Right lobe of liver (tissue), 6 donors: ENCODE results near the gene RHOH. TPM values are rescaled to one million over a fixed set of nuclear protein-coding genes. Genes with fewer than 3 reads are reported as not detected.

Experiments used
- ATAC-seq, 4 donors: fragments of 200-7000 bp; cut with Tn5 transposase; one replicate each; pipeline ENCODE4 v1.9.1; 2020; ENCODE audit warnings: mild to moderate bottlenecking in 4 of 4, moderate library complexity in 4 of 4
- DNase-seq, 3 donors: peaks; one replicate each; pipeline ENCODE4 v3.0.0-alpha.2; 2020
- H3K27ac ChIP-seq, 3 donors: fragments of 200-600 bp; one replicate each; pipeline ENCODE4 v1.8.0; 2022
- H3K27me3 ChIP-seq, 2 donors: fragments of 200-600 bp; one replicate each; pipeline ENCODE4 v1.8.0; 2022
- H3K36me3 ChIP-seq, 4 donors: fragments of 200-600 bp; sonication (generic) in 1 of 4; one replicate each; pipeline versions ENCODE4 v1.5.1 to v1.8.0; 2017 to 2022; ENCODE audit warnings: control low read depth in 1 of 4
- H3K4me1 ChIP-seq, 4 donors: fragments of 200-600 bp; sonication (generic) in 1 of 4; one replicate each; pipeline versions ENCODE4 v1.5.1 to v1.8.0; 2017 to 2022; ENCODE audit warnings: control low read depth in 1 of 4
- H3K4me3 ChIP-seq, 3 donors: fragments of 200-600 bp; one replicate each; pipeline ENCODE4 v1.8.0; 2022
- H3K9me3 ChIP-seq, 4 donors: fragments of 200-600 bp; sonication (generic) in 1 of 4; one replicate each; pipeline versions ENCODE4 v1.5.1 to v1.8.0; 2017 to 2022; ENCODE audit warnings: control low read depth in 1 of 4
- POLR2A ChIP-seq: fragments of 450-650 bp; IDR thresholded peaks from one replicate; pipeline ENCODE4 v1.6.1; 2017; ENCODE audit warnings: antibody characterized with exemption, mild to moderate bottlenecking
- WGBS: methylation state at CpG from one replicate; pipeline ENCODE4 v1.1.6; 2018; ENCODE audit warnings: low coverage, low lambda C conversion rate; ENCODE audit not compliant: insufficient coverage; ENCODE audit errors: missing lambda C conversion rate; 5-methylcytosine and 5-hydroxymethylcytosine counted together
- intact Hi-C, 2 donors: fragments of 100-400 bp; cut with DNase I; formaldehyde crosslinking; loops; one replicate each; pipeline versions ENCODE4 v1.11.2 to v1.14.1; 2022
- total RNA-seq, 6 experiments: library from RNA; depleted of rRNA in 2 of 6; stranded (reverse); fragments of >200 nt in 2 of 6; fragmentation: NEBNext Ultra II Directional in 3 of 6; extraction: Animal tissue kit (Norgen Biotek cat#: 25700) in 3 of 6; gene quantifications; one replicate each; pipeline versions ENCODE4 v1.1.0 to v1.2.4, GENCODE V29; 2016 to 2023
- TF ChIP-seq, protein P1 (sequence below), 4 donors: fragments of 200-600 bp in 3 of 4; fragments of 450-650 bp in 1 of 4; IDR thresholded peaks; one replicate each; pipeline versions ENCODE4 v1.5.1 to v1.8.0; 2016 to 2022; ENCODE audit warnings: antibody characterized with exemption in 4 of 4, mild to moderate bottlenecking in 2 of 4
- donor health status: DM: no; HTN: yes; CAD: no.
- donor health status: DM: no; HTN: no; CAD: no.
- donor health status: DM: no; HTN: no; CAD: no.
- donor health status: DM: no; HTN: yes; CAD: no.
- donor health status: DM: no; HTN: yes; CAD: no.

Gene RHOH
- total RNA-seq, 6 experiments from 2014 or later, result 0.25 to 1.2 (median 0.62) TPM

DNA sequence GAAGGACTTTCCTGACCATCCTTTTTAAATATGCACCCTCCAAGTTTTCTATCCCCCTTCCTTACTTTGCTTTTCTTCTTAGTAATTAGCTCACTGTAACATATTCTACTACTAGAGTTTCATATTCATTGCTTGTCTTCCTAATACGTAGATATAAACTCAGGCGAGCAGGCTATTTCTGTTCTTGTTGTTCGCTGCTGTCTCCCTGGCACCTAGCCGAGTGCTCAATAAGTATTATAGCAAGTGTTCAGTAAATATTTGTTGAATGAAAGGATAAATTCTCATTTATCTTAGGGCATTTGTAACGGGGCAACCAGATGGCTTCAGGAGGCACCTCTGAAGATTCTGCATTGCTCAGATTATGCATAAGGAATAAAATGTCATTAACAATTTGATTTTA, 6.8 kb upstream of the RHOH start:
- no peaks in the 10 kb centered on the region for H3K36me3 ChIP-seq
- no peak overlapping the region for H3K27ac ChIP-seq
- H3K4me3 ChIP-seq, result no peak overlapping the region
- WGBS, result 46% methylated on average over 5 of the region's 5 CpGs
- no peaks in the 10 kb centered on the region for H3K27me3 ChIP-seq
- DNase-seq, result no peak
- intact Hi-C loops, result no loop called here
- no peaks in the 10 kb centered on the region for H3K9me3 ChIP-seq
- H3K4me1 ChIP-seq, result peaks cover 0 to 15% (median 6%) of the 10 kb centered on the region in 4 donors
- peak in 3 of 4 donors; percentile 27 to 45 (median 32) for ATAC-seq
- TF ChIP-seq, protein P1, sequence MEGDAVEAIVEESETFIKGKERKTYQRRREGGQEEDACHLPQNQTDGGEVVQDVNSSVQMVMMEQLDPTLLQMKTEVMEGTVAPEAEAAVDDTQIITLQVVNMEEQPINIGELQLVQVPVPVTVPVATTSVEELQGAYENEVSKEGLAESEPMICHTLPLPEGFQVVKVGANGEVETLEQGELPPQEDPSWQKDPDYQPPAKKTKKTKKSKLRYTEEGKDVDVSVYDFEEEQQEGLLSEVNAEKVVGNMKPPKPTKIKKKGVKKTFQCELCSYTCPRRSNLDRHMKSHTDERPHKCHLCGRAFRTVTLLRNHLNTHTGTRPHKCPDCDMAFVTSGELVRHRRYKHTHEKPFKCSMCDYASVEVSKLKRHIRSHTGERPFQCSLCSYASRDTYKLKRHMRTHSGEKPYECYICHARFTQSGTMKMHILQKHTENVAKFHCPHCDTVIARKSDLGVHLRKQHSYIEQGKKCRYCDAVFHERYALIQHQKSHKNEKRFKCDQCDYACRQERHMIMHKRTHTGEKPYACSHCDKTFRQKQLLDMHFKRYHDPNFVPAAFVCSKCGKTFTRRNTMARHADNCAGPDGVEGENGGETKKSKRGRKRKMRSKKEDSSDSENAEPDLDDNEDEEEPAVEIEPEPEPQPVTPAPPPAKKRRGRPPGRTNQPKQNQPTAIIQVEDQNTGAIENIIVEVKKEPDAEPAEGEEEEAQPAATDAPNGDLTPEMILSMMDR (IDR thresholded peaks at IDR 0.05), result no peak

DNA sequence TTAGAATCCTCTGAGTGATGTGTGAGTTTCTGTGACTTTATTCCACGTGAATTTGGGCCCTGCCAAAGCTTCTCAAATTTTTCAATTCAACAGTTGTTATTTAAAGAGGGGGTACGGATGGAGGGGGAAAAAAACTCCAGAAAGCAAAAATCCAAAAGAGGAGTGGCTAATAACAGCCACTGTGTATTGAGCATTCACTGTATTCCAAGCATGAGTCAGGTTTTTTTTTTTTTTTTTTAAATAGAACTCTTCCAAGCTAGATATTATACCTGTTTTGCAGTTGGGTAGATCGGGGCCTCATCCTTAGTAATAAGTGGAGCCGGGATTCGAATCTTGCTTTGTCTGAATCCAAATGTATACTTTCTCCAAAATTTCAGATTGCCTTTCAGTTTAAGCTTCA, 6.4 kb upstream of the RHOH start:
- ATAC-seq (peak in 1 of 4 donors; percentile 9), DNase-seq (no peak)
- no peak for TF ChIP-seq POLR2A
- TF ChIP-seq, protein P1 (IDR thresholded peaks at IDR 0.05), result no peak
- H3K27me3 ChIP-seq, result no peaks in the 10 kb centered on the region
- no peaks in the 10 kb centered on the region for H3K9me3 ChIP-seq
- no peak overlapping the region for H3K4me3 ChIP-seq
- H3K27ac ChIP-seq, result peak overlapping the region in 1 of 3 donors; percentile 30
- WGBS, result 77% methylated on average over 5 of the region's 5 CpGs
- H3K36me3 ChIP-seq, result no peaks in the 10 kb centered on the region
- H3K4me1 ChIP-seq, result peaks cover 0 to 15% (median 6%) of the 10 kb centered on the region in 4 donors
- intact Hi-C loops, result no loop called here

- H3K9me3 ChIP-seq, result no peaks in the 10 kb centered on the region
- intact Hi-C loops, result no loop called here
- whole genome bisulfite sequencing, result 37% methylated on average over 14 of the region's 14 CpGs
- H3K27me3 ChIP-seq, result no peaks in the 10 kb centered on the region
- ATAC-seq, result peak; percentile 57 to 77 (median 72)
- TF ChIP-seq, protein P1 (IDR thresholded peaks at IDR 0.05), result no peak
- TF ChIP-seq POLR2A, result no peak
- no peak for DNase-seq
- H3K4me1 ChIP-seq, result peaks cover 0 to 15% (median 6%) of the 10 kb centered on the region in 4 donors
- peak overlapping the region in 2 of 3 donors; percentile 1 to 30 for H3K4me3 ChIP-seq
- peak overlapping the region in 1 of 3 donors; percentile 30 for H3K27ac ChIP-seq
- no peaks in the 10 kb centered on the region for H3K36me3 ChIP-seq
These were observed 5.7 kb upstream of the RHOH start for GRCh38 chr4:40190880-40191815.

DNA sequence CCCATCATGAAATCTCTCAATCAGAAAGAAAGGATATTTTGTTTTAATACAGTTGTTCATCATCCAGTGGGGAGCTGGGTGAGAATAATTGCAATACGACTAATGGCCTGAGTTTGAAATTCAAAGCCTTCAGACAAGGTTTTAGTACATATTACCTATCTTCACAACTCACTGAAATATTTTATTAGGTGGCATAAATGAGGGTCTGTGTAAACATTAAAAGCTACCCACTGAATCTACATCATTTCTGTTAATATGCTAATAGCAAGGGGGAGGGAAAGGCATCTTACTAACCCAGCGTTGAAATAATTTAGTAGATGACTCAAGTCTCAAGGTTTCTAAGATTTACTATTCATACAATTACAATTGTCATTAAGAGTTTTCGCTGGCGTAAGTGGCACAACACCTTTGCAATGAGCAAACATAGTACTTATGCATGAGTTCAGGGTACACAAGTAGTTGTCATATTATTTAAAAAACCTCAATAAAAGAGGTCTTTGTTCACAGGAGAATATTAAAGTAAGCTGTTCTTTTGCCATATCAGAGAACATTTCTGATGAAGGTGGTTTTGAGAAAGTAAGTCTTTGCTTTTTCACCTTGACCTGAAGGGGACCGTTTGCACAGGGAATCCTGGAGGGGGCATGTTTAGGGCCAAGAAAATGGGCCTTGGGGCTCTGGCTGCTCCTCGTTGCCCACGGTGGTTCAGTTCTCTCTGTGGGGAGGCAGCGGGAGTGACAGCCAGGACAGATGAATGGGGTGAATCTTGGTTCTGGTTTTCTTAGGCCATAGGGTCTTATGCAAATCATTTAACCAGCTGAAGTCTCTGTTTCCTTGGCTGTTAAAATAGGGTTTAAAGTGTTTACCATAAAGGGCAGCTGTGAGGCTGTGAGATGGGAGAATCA, 4.5 kb upstream of the RHOH start:
- Histone ChIP-seq H3K36me3 (no peaks in the 10 kb centered on the region), H3K27ac (no peak overlapping the region), H3K4me3 (no peak overlapping the region), H3K4me1 (peaks cover 0 to 15% (median 6%) of the 10 kb centered on the region in 4 donors), H3K27me3 (no peaks in the 10 kb centered on the region), H3K9me3 (no peaks in the 10 kb centered on the region)
- WGBS, result 86% methylated on average over 4 of the region's 8 CpGs
- intact Hi-C loops, result no loop called here
- ATAC-seq (no peak), DNase-seq (no peak)
- TF ChIP-seq POLR2A, result no peak
- TF ChIP-seq, protein P1 (IDR thresholded peaks at IDR 0.05), result no peak
